GM21529 (cell line): ENCODE data around the gene FRMD5.

Experiments used
- ATAC-seq: cut with Tn5 transposase; IDR thresholded peaks from one replicate; pipeline ENCODE4 v1.9.1; 2021; ENCODE audit not compliant: unreplicated experiment

Gene FRMD5

DNA sequence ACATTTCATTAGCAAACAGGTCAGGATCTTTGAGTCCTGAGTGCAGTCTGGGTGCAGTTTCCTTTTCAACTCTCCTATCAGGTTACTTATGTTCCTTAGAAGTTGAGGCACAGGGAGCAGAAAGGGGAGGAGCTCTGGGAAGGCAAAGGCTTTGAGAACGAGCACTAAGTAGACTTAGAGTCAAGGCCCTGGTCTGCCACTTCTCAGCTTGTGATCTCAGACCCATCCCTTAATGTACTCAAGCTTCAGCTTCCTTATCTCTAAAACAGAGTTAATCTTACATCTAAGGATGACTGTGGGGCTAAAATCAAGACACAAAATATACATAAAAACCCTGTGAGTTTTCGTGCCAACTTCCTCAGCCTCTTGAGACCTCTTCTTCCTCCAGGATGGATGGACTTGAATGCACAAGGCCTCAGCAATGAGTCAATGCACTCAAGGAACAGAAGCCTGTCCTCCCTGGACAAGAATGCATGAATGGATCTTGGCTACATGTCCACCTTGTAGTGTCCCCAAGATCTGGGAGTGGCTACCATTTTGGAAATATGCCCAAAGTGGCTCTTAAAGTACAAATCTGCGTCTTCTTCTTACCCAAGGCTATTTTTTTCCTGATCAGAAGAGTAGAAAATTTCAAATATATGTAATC, 263.2 kb downstream of the FRMD5 start:
- ATAC-seq: no peak

DNA sequence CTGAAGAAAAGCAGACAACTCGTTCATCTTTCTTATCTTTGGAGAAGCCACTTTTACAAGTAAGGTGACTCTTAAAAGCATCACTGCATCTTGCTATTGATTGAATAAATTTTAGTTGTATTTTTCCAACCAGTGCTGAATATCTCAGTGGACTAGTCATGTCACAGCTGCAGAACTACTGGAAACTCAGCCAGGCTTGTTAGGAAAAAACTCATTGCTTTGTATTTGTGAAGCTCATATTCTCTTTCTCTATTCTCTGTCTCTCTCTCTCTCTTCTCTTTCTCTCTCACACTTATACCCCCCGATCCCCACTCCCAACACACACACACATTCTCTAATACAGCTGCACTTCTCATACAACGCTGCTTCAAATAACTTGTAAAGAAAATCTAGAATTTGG, 264.0 kb downstream of the FRMD5 start:
- no peak for ATAC-seq

DNA sequence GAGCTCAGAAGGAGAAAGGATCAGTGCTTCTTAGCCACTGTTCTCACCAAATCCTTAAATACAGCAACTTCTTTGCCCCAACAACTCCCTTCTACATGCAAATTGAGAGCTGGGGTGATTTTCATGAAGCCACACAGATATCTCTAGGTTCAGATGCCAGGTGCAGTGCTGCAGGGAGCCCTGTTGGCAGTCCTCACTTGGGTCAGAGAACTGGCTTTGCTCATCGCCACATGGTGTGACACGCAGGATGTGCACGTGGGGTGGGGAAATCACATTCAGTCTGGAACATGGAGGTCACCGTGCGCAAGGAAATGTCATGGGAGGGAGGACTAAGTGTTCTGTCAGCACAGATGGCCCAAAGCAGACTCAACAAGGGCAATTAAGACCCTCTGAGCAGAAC, 264.5 kb downstream of the FRMD5 start:
- no peak for ATAC-seq

DNA sequence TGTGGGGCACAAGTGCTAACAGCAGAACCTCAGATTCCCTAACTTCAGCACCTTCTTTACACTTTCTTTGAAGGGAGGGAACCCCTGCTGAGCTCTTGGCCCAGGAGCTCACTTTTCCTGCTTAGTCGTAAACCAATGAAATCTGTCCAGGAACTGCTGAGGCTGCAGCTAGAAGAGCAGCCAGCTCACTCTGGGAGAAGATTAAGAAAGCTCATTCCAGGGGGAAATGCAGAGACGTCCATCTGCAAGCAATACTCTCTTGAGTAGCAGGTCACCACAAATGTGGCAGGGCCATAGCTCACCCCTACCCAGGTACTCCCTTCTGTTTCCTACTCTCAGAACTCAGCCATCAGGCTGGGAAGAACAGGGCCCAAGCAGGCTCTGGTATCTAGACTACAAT, 265.0 kb downstream of the FRMD5 start:
- ATAC-seq: no peak

DNA sequence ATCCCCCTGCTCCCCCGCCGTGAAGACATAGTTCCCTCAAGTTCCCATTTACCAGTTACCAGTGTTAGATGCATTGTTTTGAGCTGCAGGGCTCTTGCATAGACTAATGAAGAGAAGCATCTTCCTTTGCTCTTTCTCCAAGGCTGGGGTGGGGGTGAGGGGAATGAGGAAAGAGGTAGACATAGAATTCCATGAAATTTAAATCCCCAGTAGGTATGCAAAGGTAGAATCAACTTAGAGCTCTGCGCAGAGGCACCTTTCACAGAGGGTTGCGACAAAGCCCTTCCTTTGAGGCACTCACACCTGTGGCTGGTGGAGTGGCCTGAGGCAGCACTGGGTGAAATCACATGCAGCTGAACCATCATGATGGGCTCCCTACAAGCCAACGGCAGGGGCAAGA, 266.9 kb downstream of the FRMD5 start:
- ATAC-seq: no peak

DNA sequence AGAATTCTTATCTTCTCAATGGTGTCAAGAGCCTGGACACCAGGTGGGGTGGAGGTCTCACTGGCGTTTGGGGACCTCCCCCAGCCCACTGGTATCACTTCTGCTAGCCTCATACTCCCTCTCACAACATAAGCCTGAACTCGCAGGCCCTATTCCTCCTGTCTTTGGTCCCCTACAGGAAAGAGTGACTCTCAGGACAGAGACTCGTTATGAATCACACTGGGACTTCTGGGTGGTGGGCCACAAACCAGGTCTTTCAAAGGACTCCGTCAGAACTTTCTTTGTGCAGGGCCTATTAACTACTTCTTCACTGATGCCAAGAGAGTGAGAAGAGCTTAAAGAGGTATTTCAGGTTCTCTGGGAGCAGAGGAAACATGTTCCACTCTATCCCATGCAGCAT, 267.9 kb downstream of the FRMD5 start:
- no peak for ATAC-seq

DNA sequence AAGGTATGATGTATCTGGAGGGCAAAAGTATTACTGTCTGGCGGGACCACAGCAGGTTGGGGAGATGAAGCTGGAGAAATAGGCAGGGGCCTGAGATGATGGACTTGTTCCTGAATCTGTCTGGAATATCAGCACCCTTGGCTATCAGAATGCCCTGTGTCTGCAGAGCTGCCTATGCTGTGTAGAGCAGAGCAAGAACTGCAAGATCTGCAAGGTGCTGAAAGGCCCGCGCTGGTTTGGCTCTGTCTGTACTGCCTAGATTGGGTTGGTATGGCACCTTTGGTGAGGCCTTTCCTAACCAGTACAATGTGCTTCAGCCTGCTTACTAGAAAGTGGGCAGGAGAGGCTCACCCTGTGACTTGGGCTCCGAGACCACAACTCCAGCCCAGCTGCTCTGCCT, 271.5 kb downstream of the FRMD5 start:
- ATAC-seq: no peak

DNA sequence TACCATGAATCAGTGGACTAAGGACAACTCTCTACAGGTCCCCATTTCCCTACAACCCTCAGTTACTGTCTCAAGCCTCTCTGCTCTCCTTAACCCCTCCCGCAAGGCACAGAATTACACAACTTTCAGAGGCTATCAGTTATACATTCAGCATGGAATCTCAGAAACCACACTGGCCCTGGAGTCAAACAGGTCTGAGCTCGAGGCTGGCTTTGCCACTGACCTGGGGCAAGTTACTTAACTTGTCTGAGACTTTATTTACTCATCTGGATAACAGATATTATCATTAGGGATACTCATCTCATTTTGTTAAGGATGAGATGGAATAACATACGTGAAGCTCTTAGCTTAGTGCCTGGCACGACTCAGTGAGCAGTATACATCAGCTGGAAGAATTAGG, 273.1 kb downstream of the FRMD5 start:
- ATAC-seq: no peak

DNA sequence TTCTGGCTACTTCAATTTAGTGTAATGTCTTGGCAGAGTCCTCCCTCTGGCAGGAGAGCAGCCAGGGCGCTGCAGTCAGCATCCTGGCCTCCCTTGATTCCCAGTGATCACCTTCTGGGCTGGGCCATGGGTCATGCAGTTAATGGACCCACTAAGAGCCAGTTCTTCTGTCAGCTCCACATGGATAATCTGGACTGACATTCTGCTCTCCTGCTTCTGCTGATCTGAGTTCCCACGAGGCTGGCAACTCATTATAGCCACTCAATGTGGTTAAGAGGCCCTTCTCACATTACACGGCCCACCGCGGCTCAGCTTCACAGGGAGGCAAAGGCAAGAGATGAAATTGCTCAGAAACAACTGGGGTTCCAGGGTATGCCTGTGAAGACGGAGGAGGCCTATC, 274.3 kb downstream of the FRMD5 start:
- ATAC-seq: no peak

DNA sequence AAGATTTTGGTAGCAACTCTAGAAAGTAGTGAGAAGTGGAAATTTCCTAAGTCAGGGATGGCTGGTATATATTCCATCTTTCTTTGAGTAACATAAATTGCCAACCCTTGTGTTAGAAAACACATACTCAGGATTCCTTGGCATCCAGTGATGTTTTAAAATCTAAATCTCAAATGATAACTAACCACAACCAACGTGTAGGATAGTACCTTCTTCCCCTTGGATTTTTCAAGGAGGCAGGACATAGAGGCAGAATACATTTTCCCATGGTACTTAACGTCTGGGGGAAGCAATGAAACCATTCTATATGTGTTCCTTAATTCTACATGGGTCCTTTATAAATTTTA, 274.8 kb downstream of the FRMD5 start:
- no peak for ATAC-seq

DNA sequence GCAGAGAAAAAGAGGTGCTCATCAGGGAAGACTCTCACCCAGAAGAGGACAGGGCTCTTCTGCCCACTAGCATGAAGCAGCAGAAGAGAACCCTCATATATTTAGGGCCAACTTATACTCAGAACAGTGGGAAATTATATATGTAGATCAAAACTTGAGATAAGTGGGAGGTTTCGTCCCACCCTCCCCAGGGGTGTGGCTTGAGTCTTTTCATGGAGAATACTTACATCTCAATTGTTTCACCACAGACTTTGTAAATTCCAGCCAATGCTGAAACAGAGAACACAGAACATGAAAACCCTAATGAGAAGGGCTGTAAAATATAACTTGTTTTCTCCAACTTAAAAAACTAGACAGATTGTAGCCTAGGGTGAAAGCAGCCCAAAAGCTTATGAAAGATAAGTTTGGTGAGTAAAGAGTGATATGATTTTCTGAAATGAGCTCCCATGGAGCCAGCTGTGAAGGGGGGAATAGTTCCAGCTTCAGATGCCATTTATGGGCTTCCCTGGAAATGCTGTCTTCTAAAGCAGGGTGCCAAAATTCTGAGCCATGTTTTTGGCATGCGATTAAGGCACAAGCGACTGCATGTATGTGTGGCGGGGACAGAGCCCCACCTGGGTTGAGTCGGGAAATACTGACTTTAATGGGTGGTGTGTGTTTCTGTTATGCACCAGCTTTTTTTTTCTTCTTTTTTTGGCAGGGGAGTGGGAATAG, 275.4 kb downstream of the FRMD5 start:
- no peak for ATAC-seq

DNA sequence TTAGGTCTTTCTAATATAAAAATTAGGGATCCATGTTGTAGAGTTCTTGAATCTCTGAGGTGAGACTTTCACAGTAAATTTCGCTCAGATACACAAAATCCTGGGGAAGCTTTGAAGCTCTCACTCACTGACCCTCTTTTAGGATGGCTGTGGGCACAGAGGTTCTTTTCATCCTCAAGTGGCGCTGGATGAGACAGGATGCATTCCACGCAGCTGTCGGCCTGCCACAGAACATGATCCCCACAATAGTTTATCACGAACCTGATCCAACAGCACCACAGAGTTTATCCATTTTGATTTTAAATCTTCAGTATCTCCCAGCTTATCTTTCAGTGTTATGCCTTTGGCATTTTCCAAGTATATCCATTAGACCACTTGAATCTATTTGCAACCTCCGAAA, 276.4 kb downstream of the FRMD5 start:
- ATAC-seq: no peak

DNA sequence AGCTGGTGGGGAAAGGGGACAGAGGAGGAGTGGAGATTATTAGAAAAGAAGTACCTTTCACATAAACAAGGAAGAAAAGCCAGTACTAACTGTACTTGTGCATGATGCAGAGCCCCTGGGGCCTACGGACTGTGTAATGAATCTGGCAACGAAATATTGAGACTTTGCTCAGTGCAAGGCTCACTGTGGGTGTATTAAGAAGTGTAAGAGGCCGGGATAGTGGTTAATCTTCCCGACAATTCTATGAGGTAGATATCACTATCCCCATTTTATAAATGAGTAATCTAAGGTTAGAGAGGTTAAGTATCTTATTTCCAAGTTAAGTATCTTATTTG, 278.8 kb downstream of the FRMD5 start:
- ATAC-seq: no peak

DNA sequence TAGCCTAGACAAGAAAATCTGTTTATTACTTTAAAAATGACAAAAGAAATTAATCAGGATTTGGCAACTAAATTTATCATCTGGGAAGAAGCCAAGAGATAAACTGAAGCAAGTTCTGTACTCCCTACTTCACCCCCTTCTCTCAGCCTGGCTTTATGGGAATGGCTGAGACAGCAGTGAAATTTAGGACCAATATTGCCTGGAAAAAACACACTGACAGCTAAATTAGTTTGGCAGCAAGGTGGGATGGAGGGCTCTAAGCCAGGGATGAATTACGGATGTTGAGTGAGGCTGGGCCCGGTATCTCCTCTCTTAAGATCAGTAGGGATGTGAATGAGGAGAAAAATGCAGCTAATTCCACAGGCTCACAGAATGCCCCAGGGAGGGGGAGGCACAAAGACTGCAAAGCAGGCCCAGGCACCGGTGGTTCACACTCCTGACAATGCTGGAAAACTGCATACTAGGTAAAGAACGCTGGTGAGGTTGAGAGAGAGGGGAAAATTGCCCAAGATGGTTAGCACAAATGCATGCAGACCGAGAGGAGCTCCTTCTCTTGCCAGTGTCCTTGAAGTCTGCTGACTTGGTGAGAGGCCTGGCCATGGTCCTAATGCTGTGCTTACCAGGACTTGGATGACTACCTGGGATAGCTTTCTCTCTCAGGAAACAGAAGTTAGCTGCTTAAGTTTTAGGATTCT, 279.3 kb downstream of the FRMD5 start:
- no peak for ATAC-seq

DNA sequence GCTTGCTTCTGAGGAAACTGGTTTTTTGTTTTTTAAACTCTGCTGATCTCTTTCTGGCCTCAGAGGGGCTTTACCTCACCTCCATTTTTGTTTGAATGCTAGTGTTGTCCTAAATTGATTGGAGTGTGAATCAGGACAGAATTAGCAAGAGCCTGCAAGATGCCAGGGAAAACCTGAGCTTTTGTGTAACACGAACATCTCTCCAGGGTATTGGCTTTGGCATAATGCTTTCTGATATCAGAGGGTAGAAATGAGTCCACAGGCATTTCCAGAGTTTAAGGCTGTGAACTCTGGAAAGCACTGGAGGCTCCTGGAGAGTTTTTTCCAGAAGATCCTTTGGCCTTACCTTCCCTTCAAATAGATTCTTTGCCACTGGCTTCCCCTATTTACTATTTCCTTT, 281.1 kb downstream of the FRMD5 start:
- no peak for ATAC-seq

DNA sequence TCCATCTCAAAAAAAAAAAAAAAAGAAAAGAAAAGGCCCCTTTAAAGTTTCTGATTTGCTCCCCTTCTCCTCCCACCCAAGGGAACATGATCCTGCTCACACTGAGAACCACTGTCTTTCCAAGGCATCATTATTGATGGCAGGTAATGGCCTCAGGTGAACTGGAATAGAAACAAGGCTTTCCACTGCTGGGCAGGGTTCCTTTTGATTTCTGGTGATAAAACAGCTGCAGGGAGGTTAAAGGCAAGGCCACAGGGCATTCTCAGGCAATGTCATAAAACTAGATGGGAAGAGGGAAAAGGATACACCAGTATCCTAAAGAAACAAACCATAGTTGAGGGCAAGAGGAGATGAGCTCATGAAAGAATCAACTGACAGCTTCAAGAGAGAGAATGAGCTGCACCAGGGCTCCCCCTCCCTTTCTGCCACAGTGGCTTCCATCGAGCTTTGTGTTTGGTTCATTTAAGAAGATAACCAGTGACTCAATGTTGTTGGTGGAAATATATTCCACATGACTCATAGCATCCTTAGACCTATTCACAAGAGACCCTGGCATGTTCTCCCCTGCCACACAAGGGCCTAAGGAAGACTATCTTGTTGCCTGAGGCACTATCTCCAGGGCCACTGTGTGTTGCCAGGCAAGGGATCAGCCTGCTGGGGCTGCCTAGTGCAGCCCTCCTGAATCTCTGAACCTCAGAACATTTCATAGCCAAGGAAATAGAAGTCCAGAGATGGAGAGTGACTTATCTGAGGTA, 281.9 kb downstream of the FRMD5 start:
- ATAC-seq: no peak

DNA sequence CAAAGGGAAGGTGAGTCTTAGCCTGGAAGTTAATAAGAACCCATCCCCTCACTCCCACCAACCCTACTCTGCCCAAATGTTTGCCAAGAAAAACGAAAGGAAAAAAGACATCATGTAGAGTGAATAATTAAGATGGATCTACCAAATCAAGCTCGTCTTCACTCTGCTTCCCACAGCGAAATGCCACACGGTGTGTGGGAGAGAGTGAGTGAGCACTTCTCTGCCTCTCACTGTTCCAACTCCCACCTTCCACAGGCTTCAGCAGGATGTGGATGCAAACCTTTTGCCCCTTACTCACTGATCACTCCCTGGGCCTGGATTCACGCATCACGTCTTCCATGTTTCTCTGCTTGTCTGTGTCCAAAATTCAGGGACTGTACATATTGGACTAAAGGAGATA, 282.9 kb downstream of the FRMD5 start:
- ATAC-seq: no peak

DNA sequence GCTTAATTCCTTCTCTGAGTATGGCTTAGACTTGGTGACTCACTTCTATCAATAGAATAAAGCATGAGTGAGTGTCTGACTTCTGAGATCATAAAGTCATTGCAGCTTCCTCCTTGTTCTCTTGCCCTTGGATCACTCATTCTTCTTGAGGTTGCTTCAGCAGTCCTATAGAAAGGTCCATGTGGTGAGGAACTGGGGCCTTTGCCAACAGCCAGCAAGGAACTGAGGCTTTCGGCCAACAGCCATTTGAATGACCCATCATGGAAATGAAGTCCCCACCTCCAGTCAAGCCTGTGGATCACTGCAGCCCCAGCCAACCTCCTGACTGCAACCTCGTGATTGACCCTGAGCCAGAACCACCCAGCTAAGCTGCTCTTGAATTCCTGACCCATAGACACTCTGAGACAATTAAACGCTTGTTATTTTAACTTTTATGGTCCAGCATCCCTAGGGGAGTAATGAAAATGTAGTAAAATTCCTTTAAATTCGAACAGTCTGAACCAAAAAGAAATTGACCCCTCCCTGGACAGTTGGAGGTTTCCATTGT, 283.8 kb downstream of the FRMD5 start:
- no peak for ATAC-seq

DNA sequence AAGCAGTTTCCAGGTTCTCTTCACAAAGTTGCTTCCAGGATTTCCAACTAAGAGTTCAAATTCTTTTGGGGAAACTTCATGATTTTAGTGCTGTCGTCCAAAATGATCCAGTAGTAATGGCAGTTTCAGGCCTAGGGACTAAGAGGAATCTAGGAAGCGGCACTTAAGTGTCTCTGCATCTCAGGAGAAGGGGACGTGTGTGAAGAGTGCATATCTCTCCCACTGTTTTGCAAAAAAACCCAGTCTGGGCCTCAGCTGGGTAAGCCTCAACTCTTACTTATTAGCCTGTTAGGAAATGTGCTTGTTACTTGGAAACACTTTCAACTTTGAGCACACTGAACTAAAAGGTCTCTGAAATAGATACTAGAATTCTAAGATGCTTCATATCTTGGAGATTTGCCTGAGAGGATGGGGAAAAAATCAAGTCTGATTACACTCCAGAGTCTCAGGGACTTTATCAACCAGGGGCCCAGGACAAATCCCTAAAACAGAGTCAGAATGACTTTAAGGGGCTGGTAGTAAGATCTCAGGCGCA, 286.5 kb downstream of the FRMD5 start:
- no peak for ATAC-seq

DNA sequence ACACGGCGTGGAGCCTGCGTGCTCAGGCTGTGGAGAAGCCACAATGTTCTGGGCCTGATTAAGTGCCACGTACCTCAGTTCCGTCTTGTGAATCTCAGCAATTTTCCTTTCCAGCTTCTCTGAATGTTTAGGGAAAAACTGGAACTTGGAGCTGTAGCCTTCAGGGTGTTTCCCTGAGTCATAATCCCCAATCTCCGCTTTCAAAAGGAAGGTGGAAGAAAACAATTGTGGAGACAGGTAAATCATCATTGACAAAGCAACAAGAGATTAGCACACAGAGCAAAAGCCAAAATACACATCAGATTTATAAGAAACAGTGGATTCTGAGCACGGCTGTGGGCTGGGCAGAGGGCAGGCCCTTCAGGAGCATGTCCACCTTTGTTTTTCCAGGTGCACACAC, 289.3 kb downstream of the FRMD5 start:
- ATAC-seq: no peak

DNA sequence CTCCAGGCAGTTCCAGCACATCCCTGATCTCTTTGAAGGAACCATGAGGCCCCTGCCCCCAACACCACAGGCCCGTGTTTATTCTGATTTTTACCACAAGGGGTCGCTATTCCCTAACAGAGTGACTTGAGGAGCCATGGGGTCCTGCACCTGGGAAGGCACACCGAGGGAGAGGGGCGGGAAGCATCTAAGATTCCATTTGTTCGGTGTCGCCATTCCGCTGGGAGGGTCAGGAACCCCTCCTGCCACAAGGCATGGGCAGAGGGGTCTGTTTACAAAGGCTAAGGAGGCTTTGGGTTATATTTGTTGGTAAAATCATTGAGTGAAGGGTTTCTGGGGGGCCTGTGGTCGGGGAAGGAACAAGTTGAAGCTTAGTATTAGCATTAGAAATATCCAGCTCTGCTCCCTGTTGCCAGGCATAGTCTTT, 291.2 kb downstream of the FRMD5 start:
- no peak for ATAC-seq
